CD14-positive monocyte (primary cell): ENCODE data around the gene ATXN2. TPM values are rescaled to one million over a fixed set of nuclear protein-coding genes. Genes with fewer than 3 reads are reported as not detected.

ENCODE experiments used
- DNase-seq, 3 donors: peaks; one replicate each; pipeline ENCODE4 v3.0.0-alpha.2; 2011 to 2022
- H2AFZ ChIP-seq: 2 replicates; pipeline ENCODE4 v1.6.0; 2012; ENCODE audit warnings: mild to moderate bottlenecking, low read depth, low read length, inconsistent platforms; ENCODE audit not compliant: insufficient read depth, poor library complexity, severe bottlenecking
- H3K27ac ChIP-seq, 2 donors: 1 replicate in 1 of 2; 2 replicates in 1 of 2; pipeline ENCODE4 v1.5.1; 2012 to 2013; ENCODE audit warnings: low read length in 2 of 2, control low read depth in 1 of 2, inconsistent platforms in 1 of 2, low read depth in 1 of 2, mild to moderate bottlenecking in 1 of 2
- H3K27me3 ChIP-seq, 2 donors: one replicate each; pipeline versions ENCODE4 v1.6.0 to v1.6.1; 2011 to 2013; ENCODE audit warnings: low read length in 2 of 2; ENCODE audit not compliant: control insufficient read depth in 2 of 2, insufficient read depth in 2 of 2
- H3K36me3 ChIP-seq, 2 donors: replicated peaks in 1 of 2; 1 replicate in 1 of 2; 2 replicates in 1 of 2; pipeline versions ENCODE4 v1.5.1 to v1.6.1; 2012 to 2013; ENCODE audit warnings: low read length in 2 of 2, control low read depth in 1 of 2, inconsistent platforms in 1 of 2, mild to moderate bottlenecking in 1 of 2; ENCODE audit not compliant: insufficient read depth in 2 of 2, control insufficient read depth in 1 of 2
- H3K4me1 ChIP-seq, 2 donors: 1 replicate in 1 of 2; 2 replicates in 1 of 2; pipeline versions ENCODE4 v1.5.1 to v1.6.1; 2012 to 2013; ENCODE audit warnings: low read length in 2 of 2, control low read depth in 1 of 2, inconsistent platforms in 1 of 2, mild to moderate bottlenecking in 1 of 2, moderate library complexity in 1 of 2; ENCODE audit not compliant: insufficient read depth in 2 of 2, control insufficient read depth in 1 of 2
- H3K4me2 ChIP-seq: replicated peaks from 2 replicates; pipeline ENCODE3; 2012; ENCODE audit warnings: low read length, moderate library complexity, mild to moderate bottlenecking; ENCODE audit not compliant: poor library complexity, severe bottlenecking; ENCODE audit errors: extremely low read depth
- H3K4me3 ChIP-seq, 3 experiments: fragments of 200-600 bp in 1 of 3; sonication (generic) in 1 of 3; replicated peaks in 1 of 3; 1 replicate in 2 of 3; 2 replicates in 1 of 3; pipeline ENCODE4 v1.5.1; 2011 to 2013; ENCODE audit warnings: low read length in 3 of 3, mild to moderate bottlenecking in 3 of 3, control low read depth in 2 of 3, low read depth in 2 of 3, inconsistent platforms in 1 of 3, moderate library complexity in 1 of 3
- H3K79me2 ChIP-seq: 2 replicates; pipeline ENCODE4 v1.6.0; 2012; ENCODE audit warnings: mild to moderate bottlenecking, control low read depth, inconsistent platforms, low read length, moderate library complexity; ENCODE audit not compliant: insufficient read depth
- H3K9ac ChIP-seq: 2 replicates; pipeline ENCODE4 v1.6.0; 2017; ENCODE audit warnings: low read length, mild to moderate bottlenecking; ENCODE audit not compliant: insufficient read depth, poor library complexity, severe bottlenecking
- H3K9me3 ChIP-seq, 2 donors: replicated peaks in 1 of 2; 1 replicate in 1 of 2; 2 replicates in 1 of 2; pipeline versions ENCODE4 v1.5.1 to v1.6.1; 2012 to 2013; ENCODE audit warnings: low read length in 2 of 2, control low read depth in 1 of 2; ENCODE audit not compliant: control insufficient read depth in 1 of 2, insufficient read depth in 1 of 2
- H4K20me1 ChIP-seq: 2 replicates; pipeline ENCODE4 v1.6.0; 2012; ENCODE audit warnings: mild to moderate bottlenecking, low read length, control low read depth, moderate library complexity; ENCODE audit not compliant: insufficient read depth
- H3K27ac Mint-ChIP-seq, 7 donors: one replicate each; pipeline ENCODE4 v1.8.0; 2020; ENCODE audit warnings: mild to moderate bottlenecking in 7 of 7, mixed read lengths in 7 of 7, moderate library complexity in 6 of 7, inconsistent platforms in 2 of 7
- H3K27me3 Mint-ChIP-seq, 3 donors: one replicate each; pipeline ENCODE4 v1.8.0; 2021 to 2022; ENCODE audit warnings: low read depth in 3 of 3, mild to moderate bottlenecking in 3 of 3, mixed read lengths in 3 of 3, moderate library complexity in 3 of 3, inconsistent platforms in 1 of 3
- H3K36me3 Mint-ChIP-seq, 2 donors: one replicate each; pipeline ENCODE4 v1.8.0; 2020; ENCODE audit warnings: mixed read lengths in 2 of 2, inconsistent platforms in 1 of 2, mild to moderate bottlenecking in 1 of 2
- H3K4me1 Mint-ChIP-seq: one replicate; pipeline ENCODE4 v1.8.0; 2020; ENCODE audit warnings: mild to moderate bottlenecking, mixed read lengths
- H3K4me3 Mint-ChIP-seq, 2 donors: one replicate each; pipeline ENCODE4 v1.8.0; 2020; ENCODE audit warnings: mild to moderate bottlenecking in 2 of 2, mixed read lengths in 2 of 2, moderate library complexity in 1 of 2
- H3K9me3 Mint-ChIP-seq, 7 donors: one replicate each; pipeline ENCODE4 v1.8.0; 2020 to 2022; ENCODE audit warnings: mixed read lengths in 7 of 7, mild to moderate bottlenecking in 6 of 7, moderate library complexity in 6 of 7, inconsistent platforms in 2 of 7
- CTCF ChIP-seq: fragments of 200-600 bp; IDR thresholded peaks from one replicate; pipeline ENCODE4 v1.8.0; 2022; ENCODE audit warnings: antibody characterized with exemption, mild to moderate bottlenecking
- WGBS: methylation state at CpG from one replicate; pipeline ENCODE4 v1.1.5; 2013; ENCODE audit warnings: missing lambda C conversion rate; ENCODE audit not compliant: insufficient coverage; 5-methylcytosine and 5-hydroxymethylcytosine counted together
- intact Hi-C, 2 donors: fragments of 100-400 bp; cut with micrococcal nuclease; formaldehyde crosslinking; loops; one replicate each; pipeline versions ENCODE4 v1.15.0 to v1.15.1; 2023
- polyA plus RNA-seq, 3 donors: library from polyadenylated mRNA; depleted of rRNA in 1 of 3; unstranded in 2 of 3; stranded (reverse) in 1 of 3; fragments of 300-500 nt in 2 of 3; fragments of >200 nt in 1 of 3; fragmentation: Illumina TruSeq in 2 of 3; gene quantifications; 1 replicate in 2 of 3; 2 replicates in 1 of 3; pipeline ENCODE4 v1.2.3, GENCODE V29; 2012 to 2021

Gene ATXN2
- polyA plus RNA-seq, 3 donors, result 4.3 to 28.8 (median 11.9) TPM

GRCh38 chr12:111454716-111455447 is 144.2 kb downstream of the ATXN2 start:
- H3K4me3 ChIP-seq, result no peak overlapping the region
- intact Hi-C loops, result loop anchor here (5.0 to 10.0 kb wide), 2 partner anchors 123 to 430 kb away; no protein-coding TSS in a partner anchor
- H3K4me1 ChIP-seq, result peaks cover 0 to 6% of the 10 kb centered on the region in 2 donors
- H3K27me3 Mint-ChIP-seq, result no peaks in the 10 kb centered on the region
- H2AFZ ChIP-seq, result no peak overlapping the region
- H3K9me3 ChIP-seq, result no peaks in the 10 kb centered on the region
- no peak overlapping the region for H3K9ac ChIP-seq
- H4K20me1 ChIP-seq, result peaks cover 64% of the 10 kb centered on the region
- no peak overlapping the region for H3K4me3 Mint-ChIP-seq
- no peak for TF ChIP-seq CTCF
- H3K27ac ChIP-seq, result peak overlapping the region in 1 of 2 donors; percentile 52
- H3K9me3 Mint-ChIP-seq, result no peaks in the 10 kb centered on the region
- no peaks in the 10 kb centered on the region for H3K27me3 ChIP-seq
- 73% methylated on average over 9 of the region's 11 CpGs for WGBS
- H3K36me3 Mint-ChIP-seq, result peaks cover 57 to 62% of the 10 kb centered on the region in 2 donors
- peaks cover 71 to 91% of the 10 kb centered on the region in 2 donors for H3K36me3 ChIP-seq
- H3K27ac Mint-ChIP-seq, result peak overlapping the region in 5 of 7 donors; percentile 0 to 70 (median 24)
- peaks cover 8% of the 10 kb centered on the region for H3K79me2 ChIP-seq
- H3K4me1 Mint-ChIP-seq, result peaks cover 12% of the 10 kb centered on the region
- no peak for DNase-seq
- no peak overlapping the region for H3K4me2 ChIP-seq

- Histone ChIP-seq H3K9me3 (no peaks in the 10 kb centered on the region), H3K4me1 (peaks cover 3 to 7% of the 10 kb centered on the region in 2 donors), H3K27me3 (no peaks in the 10 kb centered on the region), H3K4me2 (no peak overlapping the region), H2AFZ (no peak overlapping the region), H3K9ac (no peak overlapping the region), H3K4me3 (no peak overlapping the region), H3K36me3 (peaks cover 77 to 92% of the 10 kb centered on the region in 2 donors), H3K79me2 (peaks cover 14% of the 10 kb centered on the region), H3K27ac (peak overlapping the region in 1 of 2 donors; percentile 52), H4K20me1 (peaks cover 70% of the 10 kb centered on the region)
- no peak overlapping the region for H3K4me3 Mint-ChIP-seq
- H3K36me3 Mint-ChIP-seq, result peaks cover 63 to 68% of the 10 kb centered on the region in 2 donors
- no peaks in the 10 kb centered on the region for H3K9me3 Mint-ChIP-seq
- intact Hi-C loops, result loop anchor here (5.0 to 10.0 kb wide), 2 partner anchors 122 to 430 kb away; no protein-coding TSS in a partner anchor
- H3K27ac Mint-ChIP-seq, result peak overlapping the region in 3 of 7 donors; percentile 24 to 43 (median 32)
- TF ChIP-seq CTCF, result no peak
- peaks cover 16% of the 10 kb centered on the region for H3K4me1 Mint-ChIP-seq
- H3K27me3 Mint-ChIP-seq, result no peaks in the 10 kb centered on the region
- 85% methylated on average over 3 of the region's 4 CpGs for WGBS
- DNase-seq, result no peak
Observed at GRCh38 chr12:111454311-111454710, 144.8 kb downstream of the ATXN2 start.
